GM23248 (cell line): ENCODE data around the gene KPNA2.

Experiments
- EZH2 ChIP-seq: fragments of 200-600 bp; sonication (generic); IDR thresholded peaks from 2 replicates; pipeline ENCODE4 v1.6.1; 2018; ENCODE audit warnings: antibody characterized with exemption, mild to moderate bottlenecking; ENCODE audit not compliant: insufficient read depth, poor library complexity, severe bottlenecking
- EZH2phosphoT487 ChIP-seq: fragments of 200-600 bp; sonication (generic); IDR thresholded peaks from 2 replicates; pipeline ENCODE4 v1.6.1; 2018; ENCODE audit warnings: antibody characterized with exemption, moderate library complexity, mild to moderate bottlenecking, low read depth; ENCODE audit not compliant: insufficient read depth

DNA sequence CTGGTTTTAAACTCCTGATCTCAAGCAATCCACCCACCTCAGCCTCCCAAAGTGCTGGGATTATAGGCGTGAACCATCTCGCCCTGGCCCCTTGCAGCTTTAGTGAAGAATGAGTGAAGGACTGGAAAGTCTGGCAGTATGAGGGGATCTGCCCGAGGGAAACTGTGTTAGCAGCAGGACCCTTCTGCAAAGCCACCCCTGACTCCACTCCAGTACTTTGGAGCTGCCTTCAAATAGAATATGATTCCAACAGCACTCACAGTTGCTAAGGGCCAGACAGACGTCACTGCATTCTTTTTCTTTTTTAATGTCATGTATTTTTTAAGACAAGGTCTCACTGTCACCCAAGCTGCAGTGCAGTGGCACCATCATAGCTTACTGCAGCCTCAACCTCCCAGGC is 52.3 kb downstream of the KPNA2 start:
- no peak for TF ChIP-seq EZH2
- TF ChIP-seq EZH2phosphoT487: no peak
